A673 (cell line): Measurements from ENCODE around the gene ADSL. TPM values are rescaled to one million over a fixed set of nuclear protein-coding genes. Genes with fewer than 3 reads are reported as not detected.
A peak's percentile ranks its signal among the peaks of the same experiment; 100 is the strongest.

Experiments used
- BruUV-seq: library from RNA; stranded (reverse); fragments of 400-500 nt; replicated peaks from 2 replicates; lab custom pipeline; 2021; lab: Mats Ljungman, UMichigan
- CTCF ChIA-PET: fragments of 300-600 bp; sonication (Branson Sonifier 250); formaldehyde crosslinking; loops from one replicate; lab custom pipeline; 2022; ENCODE audit warnings: antibody characterized with exemption; lab: Charles Lee
- POLR2A ChIA-PET: fragments of 300-600 bp; sonication (Branson Sonifier 250); formaldehyde crosslinking; loops from one replicate; lab custom pipeline; 2022; ENCODE audit warnings: antibody characterized with exemption; ENCODE audit not compliant: low non-redundant PET; lab: Charles Lee
- DNase-seq: peaks from one replicate; pipeline ENCODE4 v3.0.0-alpha.2; 2015; ENCODE audit warnings: low spot score
- H3K27ac ChIP-seq: fragments of 200-600 bp; sonication (generic); 2 replicates; pipeline ENCODE4 v1.5.1; 2016; ENCODE audit warnings: mixed run types, low read depth, mild to moderate bottlenecking, mixed read lengths, antibody characterized with exemption, low read length; ENCODE audit not compliant: poor library complexity, severe bottlenecking
- H3K27me3 ChIP-seq: fragments of 200-600 bp; sonication (generic); replicated peaks from 2 replicates; pipeline ENCODE4 v1.6.1; 2017; ENCODE audit warnings: mixed run types, low read depth, mild to moderate bottlenecking, mixed read lengths, antibody characterized with exemption, low read length; ENCODE audit not compliant: insufficient read depth, poor library complexity
- H3K36me3 ChIP-seq: fragments of 200-600 bp; sonication (generic); 2 replicates; pipeline ENCODE4 v1.6.1; 2016; ENCODE audit warnings: mixed run types, mild to moderate bottlenecking, mixed read lengths, antibody characterized with exemption, low read length; ENCODE audit not compliant: insufficient read depth, poor library complexity, severe bottlenecking
- H3K4me1 ChIP-seq: fragments of 200-600 bp; sonication (generic); 2 replicates; pipeline ENCODE4 v1.6.1; 2017; ENCODE audit warnings: mixed run types, mild to moderate bottlenecking, mixed read lengths, antibody characterized with exemption, low read length; ENCODE audit not compliant: insufficient read depth, poor library complexity, severe bottlenecking
- H3K4me3 ChIP-seq: fragments of 200-600 bp; sonication (generic); 2 replicates; pipeline ENCODE4 v1.5.1; 2016; ENCODE audit warnings: low read depth, mixed run types, mild to moderate bottlenecking, mixed read lengths, low read length; ENCODE audit not compliant: poor library complexity, severe bottlenecking
- H3K9me3 ChIP-seq: fragments of 200-600 bp; sonication (generic); 2 replicates; pipeline ENCODE4 v1.6.1; 2016; ENCODE audit warnings: mixed run types, low read depth, mild to moderate bottlenecking, mixed read lengths, antibody characterized with exemption, low read length; ENCODE audit not compliant: poor library complexity, severe bottlenecking
- EZH2 ChIP-seq: fragments of 200-600 bp; sonication (generic); IDR thresholded peaks from 2 replicates; pipeline ENCODE4 v1.6.1; 2017; ENCODE audit warnings: borderline replicate concordance, low read depth, mild to moderate bottlenecking, mixed read lengths, antibody characterized with exemption, low read length; ENCODE audit not compliant: poor library complexity, severe bottlenecking
- intact Hi-C: fragments of 100-400 bp; cut with micrococcal nuclease; formaldehyde crosslinking; loops from one replicate; pipeline ENCODE4 v1.10.0; 2022; ENCODE audit not compliant: unreplicated experiment
- total RNA-seq: library from RNA; stranded (reverse); gene quantifications from 2 replicates; pipeline ENCODE4 v1.2.3, GENCODE V29; 2021
- TF ChIP-seq, protein P1 (sequence below): fragments of 300-800, 200-600 bp; sonication (generic); conservative IDR thresholded peaks from 2 replicates; pipeline ENCODE4 v1.5.1; 2017; ENCODE audit warnings: low read depth, mild to moderate bottlenecking, antibody characterized with exemption, low read length, moderate library complexity, mixed read lengths

Gene ADSL
- total RNA-seq, 1 experiment from 2014 or later: 133 TPM

DNA sequence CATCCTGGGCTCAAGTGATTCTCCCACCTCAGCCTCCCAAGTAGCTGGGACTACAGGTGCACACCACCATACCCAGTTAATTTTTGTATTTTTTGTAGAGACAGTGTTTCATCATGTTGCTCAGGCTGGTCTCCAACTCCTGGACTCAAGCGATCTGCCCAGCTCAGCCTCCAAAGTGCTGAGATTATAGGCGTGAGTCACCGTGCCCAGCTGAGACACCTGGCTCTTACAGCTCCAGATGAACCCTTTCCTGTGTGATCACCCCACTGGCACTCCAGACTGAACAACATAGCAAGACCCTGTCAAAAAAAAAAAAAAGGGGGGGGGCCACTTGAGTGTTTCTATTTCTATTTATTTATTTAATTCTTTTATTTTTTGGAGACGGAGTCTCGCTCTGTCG, 1.0 kb upstream of the ADSL start:
- Histone ChIP-seq H3K36me3 (peaks cover 21% of the 10 kb centered on the region), H3K4me3 (peak overlapping the region; percentile 81), H3K9me3 (no peaks in the 10 kb centered on the region), H3K27ac (peak overlapping the region; percentile 86), H3K27me3 (no peaks in the 10 kb centered on the region), H3K4me1 (peaks cover 13% of the 10 kb centered on the region)
- no TSS peak for BruUV-seq
- intact Hi-C loops: loop anchor here (5.0 to 10.0 kb wide), 2 partner anchors 393 to 810 kb away; partner anchors contain the start of gene RPS19BP1
- TF ChIP-seq, protein P1, sequence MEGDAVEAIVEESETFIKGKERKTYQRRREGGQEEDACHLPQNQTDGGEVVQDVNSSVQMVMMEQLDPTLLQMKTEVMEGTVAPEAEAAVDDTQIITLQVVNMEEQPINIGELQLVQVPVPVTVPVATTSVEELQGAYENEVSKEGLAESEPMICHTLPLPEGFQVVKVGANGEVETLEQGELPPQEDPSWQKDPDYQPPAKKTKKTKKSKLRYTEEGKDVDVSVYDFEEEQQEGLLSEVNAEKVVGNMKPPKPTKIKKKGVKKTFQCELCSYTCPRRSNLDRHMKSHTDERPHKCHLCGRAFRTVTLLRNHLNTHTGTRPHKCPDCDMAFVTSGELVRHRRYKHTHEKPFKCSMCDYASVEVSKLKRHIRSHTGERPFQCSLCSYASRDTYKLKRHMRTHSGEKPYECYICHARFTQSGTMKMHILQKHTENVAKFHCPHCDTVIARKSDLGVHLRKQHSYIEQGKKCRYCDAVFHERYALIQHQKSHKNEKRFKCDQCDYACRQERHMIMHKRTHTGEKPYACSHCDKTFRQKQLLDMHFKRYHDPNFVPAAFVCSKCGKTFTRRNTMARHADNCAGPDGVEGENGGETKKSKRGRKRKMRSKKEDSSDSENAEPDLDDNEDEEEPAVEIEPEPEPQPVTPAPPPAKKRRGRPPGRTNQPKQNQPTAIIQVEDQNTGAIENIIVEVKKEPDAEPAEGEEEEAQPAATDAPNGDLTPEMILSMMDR: no peak
- TF ChIP-seq EZH2: no peak
- CTCF ChIA-PET: interaction anchor here (0.7 kb wide), 1 partner anchor 11 kb away, joined by 5 read pairs; no protein-coding TSS in a partner anchor
- POLR2A ChIA-PET: no interaction called here
- peak; percentile 19 for DNase-seq

GRCh38 chr22:40345815-40346184, 500 bp upstream of the ADSL start:
- no peaks in the 10 kb centered on the region for H3K27me3 ChIP-seq
- H3K27ac ChIP-seq: peak overlapping the region; percentile 86
- intact Hi-C loops: loop anchor here (5.0 to 10.0 kb wide), 2 partner anchors 393 to 811 kb away; partner anchors contain the start of gene RPS19BP1
- H3K4me3 ChIP-seq: peak overlapping the region; percentile 81
- BruUV-seq: TSS peak; percentile 94
- H3K36me3 ChIP-seq: peaks cover 26% of the 10 kb centered on the region
- DNase-seq: peak; percentile 75
- H3K4me1 ChIP-seq: peaks cover 13% of the 10 kb centered on the region
- no peaks in the 10 kb centered on the region for H3K9me3 ChIP-seq
- TF ChIP-seq, protein P1: no peak
- TF ChIP-seq EZH2: no peak
- POLR2A ChIA-PET: no interaction called here
- CTCF ChIA-PET: interaction anchor here (0.7 kb wide), 1 partner anchor 12 kb away, joined by 5 read pairs; no protein-coding TSS in a partner anchor

DNA sequence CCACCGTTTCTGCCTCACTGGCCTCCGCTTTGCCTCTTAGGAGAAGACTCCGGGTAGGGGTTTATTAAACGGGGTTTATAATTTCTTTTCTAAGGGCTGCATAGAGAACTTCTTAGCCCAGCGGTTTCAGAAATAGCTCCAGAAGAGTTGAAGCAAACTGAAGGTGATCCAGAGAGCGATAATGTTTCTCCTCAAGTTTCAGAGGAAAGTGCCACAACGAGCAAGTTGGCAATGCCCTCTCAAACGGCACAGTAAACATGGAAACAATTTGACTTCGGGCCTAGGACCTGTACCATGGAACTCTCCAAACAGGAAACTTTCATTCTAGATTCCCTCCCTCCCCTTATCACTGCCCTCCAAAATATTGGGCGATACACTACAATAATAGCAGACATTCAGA, 1.0 kb downstream of the ADSL start:
- no peaks in the 10 kb centered on the region for H3K27me3 ChIP-seq
- no peaks in the 10 kb centered on the region for H3K9me3 ChIP-seq
- intact Hi-C loops: loop anchor here (5.0 to 10.0 kb wide), 2 partner anchors 395 to 812 kb away; partner anchors contain the start of gene RPS19BP1
- no peak for TF ChIP-seq EZH2
- TF ChIP-seq, protein P1: no peak
- H3K36me3 ChIP-seq: peaks cover 37% of the 10 kb centered on the region
- BruUV-seq: TSS peak; percentile 60
- H3K4me1 ChIP-seq: peaks cover 13% of the 10 kb centered on the region
- DNase-seq: no peak
- peak overlapping the region; percentile 81 for H3K4me3 ChIP-seq
- H3K27ac ChIP-seq: peak overlapping the region; percentile 86
- ChIA-PET CTCF (interaction anchor here (0.6 to 0.8 kb wide), 2 partner anchors 134 to 240 kb away, joined by 3 to 4 read pairs; no protein-coding TSS in a partner anchor), POLR2A (no interaction called here)
